Measurements from ENCODE around the gene RASSF4.

Gene RASSF4

DNA sequence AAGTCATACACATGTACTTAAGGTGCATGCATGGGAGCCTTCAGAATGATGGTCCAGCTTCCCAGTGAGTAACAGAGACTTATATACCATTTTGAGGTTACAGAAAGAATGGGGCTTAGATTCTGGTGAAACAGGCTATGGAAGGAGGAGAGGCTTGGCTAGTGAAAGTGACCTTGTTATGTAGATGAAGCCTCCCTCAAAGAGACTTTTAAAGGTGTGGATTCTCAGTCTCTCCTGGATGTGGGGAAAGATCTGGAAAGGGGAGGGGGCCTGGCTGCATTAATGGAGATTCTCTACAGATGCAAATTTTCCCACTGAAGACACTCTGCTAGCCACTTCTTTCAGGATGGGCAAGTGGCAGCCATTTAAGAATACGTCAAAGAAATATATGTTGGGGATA is 5.5 kb downstream of the RASSF4 start:
- no peak for DNase-seq

DNA sequence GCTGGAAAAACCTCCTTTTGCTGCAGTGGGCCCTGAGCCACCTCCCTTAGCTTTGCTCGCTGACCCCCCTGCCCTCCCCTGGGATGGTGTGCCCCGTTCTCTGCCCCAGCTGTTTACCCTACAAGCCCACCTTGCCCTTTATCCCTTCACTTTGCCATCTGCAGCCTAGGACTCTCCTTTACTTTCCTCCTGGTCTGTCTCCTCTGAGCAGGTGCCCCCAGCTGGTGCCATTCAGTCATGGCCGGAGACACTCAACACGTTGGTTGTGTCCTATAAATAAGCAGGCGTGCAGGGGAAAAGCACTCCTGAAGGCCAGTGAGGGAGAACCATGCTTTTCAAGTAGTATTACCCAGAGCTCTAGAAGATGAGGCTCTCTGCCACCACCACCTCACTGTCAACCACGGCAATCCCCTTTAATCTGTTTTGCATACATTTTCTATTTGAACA is 6.1 kb downstream of the RASSF4 start:
- no peak for DNase-seq

DNA sequence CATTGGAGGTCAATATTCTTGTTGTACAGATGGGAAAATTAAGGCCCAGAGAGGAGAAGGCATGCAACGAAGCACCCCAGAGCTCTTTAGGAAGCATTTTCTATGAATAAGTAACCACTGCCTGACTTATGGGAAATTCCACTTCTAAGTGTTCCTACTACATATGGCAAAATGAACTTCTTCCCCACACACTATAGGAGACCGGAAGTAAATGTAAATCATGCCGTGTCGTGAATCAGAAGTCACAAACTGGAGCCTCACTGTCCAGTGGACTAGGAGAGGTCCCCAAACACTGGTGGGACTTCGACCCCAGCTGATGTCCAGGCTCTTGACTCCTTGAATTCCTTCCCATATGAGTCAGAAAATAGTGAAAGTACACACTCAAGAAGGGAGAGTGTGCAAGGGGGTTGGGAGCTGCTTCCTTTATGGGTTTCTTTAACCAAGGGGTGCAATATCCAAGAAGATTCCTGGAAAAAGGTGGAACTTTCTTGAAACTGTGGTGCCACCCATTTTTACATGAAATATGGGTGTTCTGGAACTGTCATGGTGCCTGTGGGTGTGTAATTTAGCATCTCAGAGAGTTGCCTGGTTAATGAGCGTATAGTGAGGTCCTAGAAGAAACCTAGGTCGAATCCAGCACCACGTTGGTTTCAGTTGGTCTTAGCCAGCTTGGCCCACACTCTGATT is 6.7 kb downstream of the RASSF4 start:
- DNase-seq = no peak

DNA sequence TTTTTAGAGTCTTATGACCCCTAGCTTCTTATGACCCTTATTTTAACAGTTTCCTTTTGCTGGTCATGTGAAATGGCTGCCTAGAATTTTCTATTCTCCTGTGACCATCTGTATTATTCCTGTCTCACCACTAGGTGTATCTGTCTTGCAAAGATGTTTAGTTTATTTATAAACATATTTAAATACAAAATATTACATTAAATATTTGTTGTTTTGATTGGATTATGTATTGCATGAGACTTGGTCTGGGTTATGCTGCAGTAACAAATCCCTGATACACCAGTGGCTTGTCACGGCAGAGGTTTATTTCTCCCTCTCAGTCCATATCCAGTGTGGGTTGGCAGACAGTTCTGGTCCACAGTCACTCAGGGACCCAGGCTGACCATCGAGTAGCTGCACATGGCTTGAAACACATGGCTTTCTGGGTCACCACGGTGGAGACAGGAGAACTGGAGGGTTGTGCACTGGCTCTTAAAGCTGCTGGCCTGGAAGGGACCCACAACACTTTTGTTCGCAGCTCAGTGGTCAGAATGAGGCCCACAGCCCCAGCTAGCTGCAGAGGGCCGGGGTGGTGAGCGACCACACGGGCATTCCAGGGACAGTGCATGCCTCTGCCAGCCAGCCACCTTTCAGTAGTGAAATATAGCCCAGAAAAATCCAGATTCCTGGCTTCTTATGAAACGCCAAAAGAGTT is 7.4 kb downstream of the RASSF4 start:
- no peak for DNase-seq

DNA sequence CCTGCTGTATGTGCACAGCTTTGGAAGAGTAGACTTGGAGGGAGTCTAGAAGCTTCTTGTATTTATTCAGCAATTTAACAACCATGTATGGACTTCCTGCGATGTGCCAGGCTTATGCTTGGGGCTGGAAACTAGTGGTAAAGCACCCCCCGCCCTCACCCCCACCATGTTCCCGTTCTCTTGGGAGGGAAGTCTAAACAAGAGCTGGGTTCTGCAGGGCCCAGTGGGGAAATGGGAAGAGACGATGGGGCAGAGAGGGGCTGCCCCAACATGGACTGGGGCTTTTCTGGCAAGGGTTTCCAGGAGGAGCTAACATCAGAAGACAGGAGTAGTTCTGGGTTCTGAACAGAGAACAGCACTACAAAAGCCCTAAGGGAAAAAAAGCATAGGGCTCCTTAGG is 8.0 kb downstream of the RASSF4 start:
- no peak for DNase-seq

DNA sequence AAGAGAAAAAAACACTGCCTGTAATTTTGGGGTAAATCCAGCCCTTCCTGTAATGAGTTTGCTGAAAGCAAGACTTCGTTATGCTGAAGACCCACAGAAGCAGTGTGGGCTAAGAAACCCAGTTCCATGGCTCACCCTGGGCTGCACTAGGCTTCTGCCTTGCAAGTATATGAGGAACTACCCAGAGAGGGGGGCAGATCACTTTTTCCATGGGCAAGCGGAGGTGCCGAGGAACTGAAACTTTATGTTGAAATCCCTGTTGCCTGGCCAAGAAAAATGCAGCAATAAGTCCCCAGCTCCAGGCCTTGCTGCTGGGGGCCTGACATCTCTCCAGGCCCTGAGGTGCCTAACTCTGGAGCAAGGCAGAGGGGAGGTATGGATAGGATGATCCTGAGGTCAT is 8.5 kb downstream of the RASSF4 start:
- no peak for DNase-seq

DNA sequence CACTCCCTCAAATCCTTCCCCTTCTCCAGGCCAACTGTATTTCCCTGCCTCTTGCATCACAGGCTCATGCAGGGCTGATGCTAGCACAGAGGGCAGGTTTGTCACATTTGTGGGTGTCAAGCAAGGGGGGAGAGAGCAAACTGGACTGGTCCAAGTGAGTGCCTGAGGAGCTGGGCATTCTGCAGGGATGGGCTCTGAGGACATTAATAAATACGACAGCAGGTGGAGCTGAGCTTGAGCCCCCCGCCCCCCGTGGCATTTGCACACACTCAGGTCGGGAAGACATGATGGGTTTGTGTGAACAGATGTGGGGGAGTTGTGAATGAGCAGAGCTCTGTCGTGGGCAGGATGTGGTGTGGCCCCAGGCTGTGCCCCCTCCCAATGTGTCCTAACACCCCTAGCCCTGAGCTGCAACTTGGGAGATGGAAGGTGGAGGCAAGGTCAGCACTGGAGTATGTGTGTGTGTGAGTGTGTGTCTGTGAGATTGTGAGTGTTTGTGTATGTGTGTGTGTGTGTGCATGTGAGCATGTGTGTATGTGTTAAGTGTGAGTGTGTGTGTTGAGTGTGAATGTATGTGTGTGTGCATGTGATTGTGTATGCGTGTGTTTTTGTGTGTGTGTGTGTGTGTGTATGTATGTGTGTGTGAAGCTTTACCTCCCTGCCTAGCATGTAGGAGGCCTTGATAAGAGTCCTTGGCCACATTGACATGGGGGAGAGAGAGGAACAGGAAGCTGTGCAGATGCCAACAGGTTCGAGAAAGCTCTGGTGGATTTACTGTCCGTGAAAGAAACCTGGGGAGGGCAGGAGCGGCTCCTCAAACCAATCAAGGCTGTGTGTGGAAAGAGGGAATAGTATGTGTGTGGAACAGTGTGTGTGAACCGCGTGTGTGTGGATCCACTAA is 9.1 kb downstream of the RASSF4 start:
- DNase-seq = no peak

DNA sequence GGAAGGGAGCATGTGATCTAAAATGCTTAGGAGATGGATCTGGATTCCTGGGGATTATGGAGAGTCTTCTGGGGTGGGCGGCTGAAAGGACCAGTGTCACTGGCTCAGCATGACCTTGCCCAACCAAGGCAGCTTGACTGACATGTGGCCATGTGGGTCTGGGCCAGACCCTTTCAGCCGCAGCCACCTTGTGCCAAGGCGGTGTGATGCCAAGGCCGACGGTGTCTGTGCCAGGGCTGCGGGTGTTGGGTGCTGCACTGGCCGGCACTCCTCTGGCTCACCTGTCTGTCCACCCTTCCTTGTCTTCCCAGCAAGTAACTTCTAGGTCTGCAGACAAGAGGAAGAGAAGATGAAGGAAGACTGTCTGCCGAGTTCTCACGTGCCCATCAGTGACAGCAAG is 10.3 kb downstream of the RASSF4 start:
- no peak for DNase-seq

DNA sequence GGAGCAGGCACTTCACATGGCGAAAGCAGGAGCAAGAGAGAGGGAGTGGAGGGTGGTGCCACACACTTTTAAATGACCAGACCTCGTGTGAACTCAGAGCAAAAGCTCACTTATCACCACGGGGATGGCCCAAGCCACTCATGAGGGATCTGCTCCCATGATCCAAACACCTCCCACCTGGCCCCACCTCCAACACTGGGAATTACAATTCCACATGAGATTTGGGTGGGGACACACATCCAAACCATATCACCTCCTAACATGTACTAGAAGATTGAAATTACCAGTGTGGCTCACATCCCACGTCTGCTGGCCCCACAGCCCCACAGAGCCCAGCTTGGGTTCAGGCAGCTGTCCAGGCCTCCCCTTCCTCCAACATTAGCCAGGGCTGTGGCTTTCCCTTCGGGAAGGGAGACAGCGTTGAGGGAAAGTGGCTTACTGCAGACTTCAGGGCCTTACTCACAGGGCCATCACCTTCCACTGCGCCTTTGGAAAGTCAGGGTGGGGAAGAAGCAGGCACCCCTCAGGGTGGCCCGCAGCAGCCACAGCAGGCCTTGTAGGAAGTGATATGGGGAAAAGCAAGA is 11.3 kb downstream of the RASSF4 start:
- no peak for DNase-seq

DNA sequence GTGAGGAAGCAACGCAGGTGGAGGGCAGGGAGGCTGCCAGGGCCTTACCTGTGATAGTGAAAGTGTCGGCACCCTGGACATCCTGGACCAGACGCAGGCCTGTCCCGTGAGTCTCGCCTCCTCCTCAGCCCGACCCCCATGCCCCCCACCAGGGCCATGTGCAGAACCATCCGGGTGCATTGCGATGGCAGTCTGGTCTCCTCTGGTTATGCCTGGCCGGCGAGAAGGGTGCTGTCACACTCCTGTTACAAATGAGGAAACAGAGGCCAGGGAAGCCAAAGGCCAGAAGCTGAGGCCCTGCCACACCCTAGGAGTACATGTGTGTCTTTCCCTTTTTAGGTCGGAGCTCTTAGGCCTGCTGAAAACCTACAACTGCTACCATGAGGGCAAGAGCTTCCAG is 11.8 kb downstream of the RASSF4 start:
- DNase-seq = no peak

DNA sequence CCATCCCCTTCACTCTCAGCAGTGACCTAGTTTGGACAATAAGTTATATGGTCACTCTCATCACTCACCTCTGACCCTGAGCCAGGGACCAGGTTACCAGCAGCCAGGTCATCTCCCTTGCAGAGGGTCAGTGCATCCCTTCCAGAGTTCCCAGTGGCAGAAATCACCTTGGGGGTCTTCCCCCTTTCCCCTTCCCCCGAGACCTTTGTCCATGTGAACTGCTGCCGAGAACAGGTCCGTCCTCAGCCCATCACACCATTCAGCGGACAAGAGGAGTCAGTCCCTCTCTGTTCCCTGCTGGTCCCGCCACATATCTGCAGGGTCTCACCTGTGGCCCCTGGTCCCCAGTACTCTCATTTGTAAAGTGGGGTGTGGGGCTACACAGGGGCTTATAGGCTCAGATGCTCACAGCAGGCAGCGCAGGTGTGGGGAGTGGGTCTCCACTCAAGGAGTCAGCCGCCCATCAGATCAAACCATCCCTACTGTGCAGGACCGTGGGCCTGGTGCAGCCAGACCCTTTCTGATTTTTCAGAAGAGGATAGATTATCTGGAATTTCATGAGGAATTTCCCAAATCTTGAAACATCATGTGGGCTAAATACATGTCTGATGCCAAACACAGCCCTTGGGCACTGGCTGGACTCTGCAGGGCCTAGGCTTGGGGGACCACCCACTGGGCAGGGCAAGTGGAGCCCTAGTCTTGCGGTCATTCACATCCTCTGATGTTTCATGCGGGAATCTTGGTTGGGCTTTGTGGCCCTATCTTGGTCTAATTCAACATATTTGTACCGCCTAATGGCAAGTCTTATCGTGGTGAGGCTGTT is 12.5 kb downstream of the RASSF4 start:
- no peak for DNase-seq

DNA sequence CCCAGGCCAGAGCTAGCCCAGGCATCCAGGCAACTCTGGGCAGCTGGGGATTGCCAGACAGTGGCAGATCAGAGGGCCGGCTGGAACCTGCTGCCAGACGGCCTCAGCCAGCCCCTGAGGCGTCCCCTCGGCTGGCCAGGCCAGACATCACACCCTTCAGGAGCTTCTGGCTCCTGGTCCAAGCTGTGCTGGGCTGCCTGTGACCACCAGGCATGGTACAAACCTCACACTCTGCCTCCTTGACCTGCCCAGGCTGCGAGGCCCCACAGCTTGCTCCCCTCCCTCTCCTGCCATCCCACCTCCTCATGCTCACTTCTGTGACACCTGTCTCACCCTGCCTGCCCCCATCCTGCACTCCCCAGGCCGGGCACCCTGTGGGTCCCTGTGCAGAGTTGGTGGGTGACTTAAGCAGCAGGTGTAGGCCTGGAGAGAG is 13.3 kb downstream of the RASSF4 start:
- no peak for DNase-seq

DNA sequence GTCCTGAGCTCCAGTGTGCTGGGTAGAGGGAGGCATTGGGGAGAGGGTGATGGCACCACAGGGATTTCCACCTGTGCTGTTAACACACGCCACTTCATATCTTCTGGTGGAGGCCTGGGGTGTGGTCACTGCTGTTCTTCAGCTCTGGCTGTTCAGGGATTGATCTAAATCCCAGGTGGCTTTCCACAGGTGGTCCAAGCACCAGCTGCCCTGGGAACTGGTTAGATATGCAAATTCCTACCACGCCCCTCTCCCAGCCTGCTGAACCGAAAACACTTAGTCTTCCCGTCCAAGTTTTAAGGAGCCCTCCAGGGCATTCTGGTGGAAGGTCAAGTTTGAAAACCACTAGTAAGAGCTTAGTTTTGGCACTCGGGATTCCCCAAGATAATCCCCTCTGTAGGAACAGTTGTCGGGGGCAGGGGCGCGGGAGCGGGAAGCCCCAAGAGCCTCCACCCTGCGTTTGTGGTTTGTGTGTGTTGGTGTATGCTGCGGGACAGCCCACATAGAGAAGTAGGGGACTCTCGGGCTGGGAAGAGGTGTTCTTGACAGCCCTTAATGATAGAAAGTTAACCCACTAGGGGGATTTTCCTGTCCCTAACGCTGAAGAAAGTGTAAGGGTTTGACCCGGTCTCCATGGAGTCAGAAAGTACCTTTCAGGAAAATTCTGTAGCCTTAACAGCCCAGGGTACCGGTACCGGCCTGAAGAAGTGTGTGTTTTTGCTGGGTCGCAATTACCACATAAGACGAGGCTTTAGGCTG is 13.9 kb downstream of the RASSF4 start:
- DNase-seq = no peak

DNA sequence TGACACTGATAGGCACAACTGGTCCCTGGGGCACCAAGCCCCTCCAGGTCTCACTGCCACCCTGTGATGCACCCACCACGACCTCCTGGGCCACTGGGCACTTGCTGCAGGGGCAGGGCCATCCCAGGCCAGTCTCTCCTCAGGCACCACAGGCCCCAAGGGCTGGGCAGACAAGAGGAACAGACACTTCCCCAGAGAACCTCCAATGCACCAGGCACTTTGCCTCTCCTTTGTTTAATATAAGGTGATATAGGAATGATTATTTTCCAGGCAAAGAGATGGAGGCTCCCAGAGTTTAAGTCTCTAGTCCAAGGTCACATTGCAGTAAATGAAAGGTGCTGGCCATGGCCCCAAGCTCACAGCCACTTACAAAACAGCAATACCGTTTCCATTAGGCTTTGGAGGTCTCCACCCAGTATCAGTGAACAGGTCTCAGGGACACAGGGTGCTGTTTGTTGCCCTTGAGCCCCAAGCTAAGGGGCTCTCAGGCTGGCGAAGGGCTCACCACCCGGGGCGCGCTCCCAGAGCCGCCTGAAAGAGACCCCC is 14.6 kb downstream of the RASSF4 start:
- no peak for DNase-seq

DNA sequence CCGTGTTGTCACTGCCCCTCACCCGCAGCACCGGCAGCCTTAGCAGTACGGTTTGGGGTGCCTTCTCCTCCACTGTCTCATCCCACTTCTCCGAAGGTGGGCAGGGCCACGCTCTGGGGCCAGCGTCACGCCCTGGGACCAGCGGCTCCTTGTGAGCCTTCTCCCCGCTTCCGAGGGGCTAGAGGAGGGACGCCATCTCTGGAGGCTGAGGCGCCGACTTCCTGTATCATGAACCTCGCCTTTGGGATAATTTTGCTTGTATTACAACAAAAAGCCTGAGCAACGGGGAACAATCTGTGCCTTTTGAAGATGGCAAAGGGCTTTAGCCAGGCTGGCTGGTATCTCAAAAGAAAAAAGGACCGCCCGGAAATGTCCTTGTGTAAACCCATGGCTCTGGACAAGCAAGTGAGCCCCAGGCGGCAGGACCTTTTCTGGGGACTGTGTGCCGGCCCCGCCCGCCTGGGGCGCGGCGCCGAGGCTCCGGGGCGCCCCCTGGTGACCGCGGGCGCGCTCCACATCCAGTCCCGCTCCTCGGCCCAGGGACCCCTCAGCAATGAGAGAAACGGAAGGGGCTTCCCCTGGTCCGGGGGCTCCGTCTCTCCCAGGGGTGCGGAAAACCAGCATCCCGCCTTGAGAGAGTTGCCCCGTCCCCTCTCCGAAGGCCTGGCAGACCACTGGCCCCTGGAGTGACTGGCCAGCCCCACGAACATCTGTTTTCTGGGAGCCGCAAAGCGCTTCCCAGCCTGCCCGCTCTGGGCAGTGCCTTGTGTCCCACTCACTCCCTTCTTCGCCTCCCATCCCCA is 15.2 kb downstream of the RASSF4 start:
- DNase-seq = peak; percentile 43

DNA sequence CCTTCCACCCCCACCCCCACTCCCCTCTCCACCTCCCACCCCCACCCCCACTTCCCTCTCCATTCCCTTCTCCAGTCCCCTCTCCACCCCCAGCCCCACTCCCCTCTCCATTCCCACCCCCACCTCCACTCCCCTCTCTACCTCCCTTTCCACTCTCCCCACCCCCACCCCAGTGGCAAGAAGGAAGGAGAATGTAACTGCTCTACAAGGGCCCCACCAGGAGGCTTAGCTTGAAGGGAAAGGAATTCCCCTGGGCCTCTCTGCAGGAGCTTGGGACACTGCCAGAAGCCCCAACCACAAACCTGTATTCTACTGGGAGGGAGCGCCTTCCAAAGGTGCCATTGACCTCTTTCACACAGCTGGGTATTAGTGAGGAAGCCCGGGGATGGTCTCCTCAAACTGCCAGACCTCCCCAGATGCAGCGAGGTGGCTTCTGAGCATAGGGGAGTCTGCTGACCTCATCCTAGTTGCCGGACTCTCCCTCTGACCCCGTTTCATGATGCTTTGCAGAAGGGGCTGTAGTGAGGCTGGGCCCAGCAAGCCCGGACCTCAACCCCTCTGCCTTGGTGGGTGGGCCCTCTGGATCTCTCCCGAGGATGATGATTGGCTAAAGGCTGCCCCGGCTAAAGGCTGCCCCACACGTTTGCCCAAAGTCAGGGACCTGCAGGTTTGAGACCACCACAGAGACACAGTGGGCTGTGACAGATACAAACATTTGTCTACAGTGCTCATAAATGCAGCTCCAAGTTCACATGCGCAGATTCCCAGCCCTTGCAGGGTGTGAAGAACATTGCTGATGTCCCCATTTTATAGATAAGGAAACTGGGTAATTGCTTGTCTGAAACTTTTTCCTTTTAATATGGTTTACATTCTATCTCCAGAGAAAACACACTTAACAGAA is 16.1 kb downstream of the RASSF4 start:
- no peak for DNase-seq

DNA sequence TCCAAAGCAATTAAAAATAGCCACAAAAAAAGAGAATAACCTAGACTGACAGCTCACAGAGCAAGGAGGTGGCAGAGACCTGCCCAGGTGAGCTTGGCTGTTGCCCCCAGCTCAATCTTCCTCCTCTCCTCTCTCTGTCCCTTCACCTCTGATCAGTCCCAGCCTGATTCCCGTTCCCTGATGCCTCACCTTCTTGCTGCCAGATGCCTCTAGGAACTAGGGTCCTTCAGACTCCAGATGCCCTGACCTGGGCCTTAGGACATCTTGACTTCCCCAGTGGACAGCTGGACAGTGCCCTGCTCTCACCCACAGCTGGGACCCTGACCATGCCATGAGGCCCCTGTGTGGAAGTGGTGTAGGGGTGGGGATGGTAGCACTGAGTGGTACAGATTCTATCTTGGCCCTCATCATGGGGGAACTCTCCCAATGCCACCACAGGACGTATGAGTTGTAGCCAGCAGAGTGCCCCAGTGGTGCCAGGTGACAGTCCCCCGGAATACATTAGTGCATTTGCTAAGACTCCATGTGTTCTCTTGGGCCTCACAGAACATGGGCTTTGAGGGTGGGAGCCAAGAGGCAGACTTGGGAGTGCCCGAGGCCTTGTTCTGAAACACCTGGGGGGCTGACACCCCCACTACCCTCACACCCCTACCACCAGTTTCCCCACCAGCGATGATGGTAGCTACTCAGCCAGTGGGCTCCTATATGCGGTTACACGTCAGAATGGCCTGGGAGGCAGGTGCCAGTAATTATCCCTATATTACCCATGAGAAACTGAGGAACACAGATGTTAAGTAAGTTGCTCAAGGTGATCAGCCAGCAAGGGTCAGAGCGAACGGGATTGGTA is 17.0 kb downstream of the RASSF4 start:
- no peak for DNase-seq

Data from effector CD4-positive, alpha-beta T cell (primary cell).